Endodermal cell (in vitro differentiated cells): ENCODE results near the gene CFB. TPM values are rescaled to one million over a fixed set of nuclear protein-coding genes. Genes with fewer than 3 reads are reported as not detected.

ENCODE experiments used
- DNase-seq: peaks from one replicate; pipeline ENCODE4 v3.0.0-alpha.2; 2017
- H3K27ac ChIP-seq: 2 replicates; pipeline ENCODE4 v1.5.1; 2013; ENCODE audit warnings: mild to moderate bottlenecking, low read depth, low read length, moderate library complexity
- H3K27me3 ChIP-seq: 2 replicates; pipeline ENCODE4 v1.6.1; 2013; ENCODE audit warnings: mild to moderate bottlenecking, low read length, moderate library complexity; ENCODE audit not compliant: insufficient read depth, control insufficient read depth, poor library complexity, severe bottlenecking
- H3K36me3 ChIP-seq: 2 replicates; pipeline ENCODE4 v1.7.0; 2013; ENCODE audit warnings: mild to moderate bottlenecking, low read length, moderate library complexity; ENCODE audit not compliant: control insufficient read depth, insufficient read depth
- H3K4me1 ChIP-seq: one replicate; pipeline ENCODE4 v1.7.0; 2013; ENCODE audit warnings: low read length; ENCODE audit not compliant: control insufficient read depth, insufficient read depth
- H3K4me3 ChIP-seq: 2 replicates; pipeline ENCODE4 v1.5.1; 2013; ENCODE audit warnings: mild to moderate bottlenecking, low read length, moderate library complexity
- H3K9ac ChIP-seq: 2 replicates; pipeline ENCODE4 v1.6.1; 2013; ENCODE audit warnings: mild to moderate bottlenecking, low read length, moderate library complexity; ENCODE audit not compliant: poor library complexity, severe bottlenecking; ENCODE audit errors: extremely low read depth
- H3K9me3 ChIP-seq: 2 replicates; pipeline ENCODE4 v1.6.1; 2013; ENCODE audit warnings: mild to moderate bottlenecking, low read length, moderate library complexity; ENCODE audit not compliant: control insufficient read depth
- H3K27ac Mint-ChIP-seq: 2 replicates; pipeline ENCODE4 v1.8.0; 2020; ENCODE audit warnings: mixed read lengths
- H3K27me3 Mint-ChIP-seq: 2 replicates; pipeline ENCODE4 v1.8.0; 2021; ENCODE audit warnings: mild to moderate bottlenecking, mixed read lengths; ENCODE audit not compliant: insufficient read depth
- H3K36me3 Mint-ChIP-seq: 2 replicates; pipeline ENCODE4 v1.8.0; 2020; ENCODE audit warnings: low read depth, mixed read lengths
- H3K4me1 Mint-ChIP-seq: 2 replicates; pipeline ENCODE4 v1.8.0; 2020; ENCODE audit warnings: mixed read lengths
- H3K4me3 Mint-ChIP-seq: 2 replicates; pipeline ENCODE4 v1.8.0; 2020; ENCODE audit warnings: mild to moderate bottlenecking, moderate library complexity, mixed read lengths
- H3K9me3 Mint-ChIP-seq: 2 replicates; pipeline ENCODE4 v1.8.0; 2020; ENCODE audit warnings: mild to moderate bottlenecking, mixed read lengths
- WGBS, 2 experiments: methylation state at CpG; one replicate each; pipeline versions ENCODE4 v1.1.5 to v1.1.7; 2013; ENCODE audit warnings: missing lambda C conversion rate in 2 of 2, mixed read lengths in 1 of 2; ENCODE audit not compliant: insufficient coverage in 1 of 2, insufficient read length in 1 of 2; 5-methylcytosine and 5-hydroxymethylcytosine counted together
- total RNA-seq, 2 donors: library from RNA; stranded (reverse); fragmentation: NEBNext Ultra II Directional in 1 of 2; extraction: Animal tissue kit (Norgen Biotek cat#: 25700) in 1 of 2; gene quantifications; 2 replicates in 1 of 2; 3 replicates in 1 of 2; pipeline ENCODE4 v1.2.1, GENCODE V29; 2021
- TF ChIP-seq, protein P1 (sequence below): fragments of 200-600 bp; sonication (generic); conservative IDR thresholded peaks from 2 replicates; pipeline ENCODE4 v1.5.0; 2021; ENCODE audit warnings: antibody characterized with exemption, mild to moderate bottlenecking

The CFB gene
- total RNA-seq, 2 donors from 2014 or later: 0.51 to 0.66 TPM

DNA sequence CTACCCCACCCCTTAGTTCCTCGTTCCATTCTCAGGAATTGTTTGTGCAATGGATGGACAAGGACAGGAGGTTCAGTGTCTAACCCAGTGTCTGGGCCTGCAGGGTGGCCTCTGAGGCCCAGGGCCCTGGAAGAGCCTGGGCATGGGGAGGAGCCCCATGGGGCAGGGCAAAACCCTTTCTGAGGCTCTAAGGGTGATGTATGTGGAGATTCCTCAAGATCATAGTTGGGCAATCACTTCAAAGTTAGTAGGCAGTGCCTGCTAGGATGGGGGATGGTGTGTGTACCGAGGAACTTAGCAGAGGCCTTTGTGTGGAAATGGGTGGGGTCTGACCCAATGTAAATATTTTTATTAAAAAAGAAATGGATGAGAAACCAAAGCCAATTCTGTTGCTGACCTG lies 25.1 kb upstream of the CFB start:
- DNase-seq: no peak
- no peaks in the 10 kb centered on the region for H3K9me3 ChIP-seq
- peaks cover 4% of the 10 kb centered on the region for H3K27me3 Mint-ChIP-seq
- no peak overlapping the region for H3K4me3 Mint-ChIP-seq
- no peak overlapping the region for H3K27ac Mint-ChIP-seq
- no peak overlapping the region for H3K4me3 ChIP-seq
- 82 to 94% methylated on average over 2 of the region's 2 CpGs for WGBS, 2 experiments
- no peaks in the 10 kb centered on the region for H3K27me3 ChIP-seq
- no peaks in the 10 kb centered on the region for H3K4me1 Mint-ChIP-seq
- H3K9me3 Mint-ChIP-seq: no peaks in the 10 kb centered on the region
- H3K36me3 ChIP-seq: no peaks in the 10 kb centered on the region
- no peaks in the 10 kb centered on the region for H3K4me1 ChIP-seq
- H3K36me3 Mint-ChIP-seq: no peaks in the 10 kb centered on the region
- H3K27ac ChIP-seq: no peak overlapping the region
- H3K9ac ChIP-seq: no peak overlapping the region
- TF ChIP-seq, protein P1, sequence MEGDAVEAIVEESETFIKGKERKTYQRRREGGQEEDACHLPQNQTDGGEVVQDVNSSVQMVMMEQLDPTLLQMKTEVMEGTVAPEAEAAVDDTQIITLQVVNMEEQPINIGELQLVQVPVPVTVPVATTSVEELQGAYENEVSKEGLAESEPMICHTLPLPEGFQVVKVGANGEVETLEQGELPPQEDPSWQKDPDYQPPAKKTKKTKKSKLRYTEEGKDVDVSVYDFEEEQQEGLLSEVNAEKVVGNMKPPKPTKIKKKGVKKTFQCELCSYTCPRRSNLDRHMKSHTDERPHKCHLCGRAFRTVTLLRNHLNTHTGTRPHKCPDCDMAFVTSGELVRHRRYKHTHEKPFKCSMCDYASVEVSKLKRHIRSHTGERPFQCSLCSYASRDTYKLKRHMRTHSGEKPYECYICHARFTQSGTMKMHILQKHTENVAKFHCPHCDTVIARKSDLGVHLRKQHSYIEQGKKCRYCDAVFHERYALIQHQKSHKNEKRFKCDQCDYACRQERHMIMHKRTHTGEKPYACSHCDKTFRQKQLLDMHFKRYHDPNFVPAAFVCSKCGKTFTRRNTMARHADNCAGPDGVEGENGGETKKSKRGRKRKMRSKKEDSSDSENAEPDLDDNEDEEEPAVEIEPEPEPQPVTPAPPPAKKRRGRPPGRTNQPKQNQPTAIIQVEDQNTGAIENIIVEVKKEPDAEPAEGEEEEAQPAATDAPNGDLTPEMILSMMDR: no peak

DNA sequence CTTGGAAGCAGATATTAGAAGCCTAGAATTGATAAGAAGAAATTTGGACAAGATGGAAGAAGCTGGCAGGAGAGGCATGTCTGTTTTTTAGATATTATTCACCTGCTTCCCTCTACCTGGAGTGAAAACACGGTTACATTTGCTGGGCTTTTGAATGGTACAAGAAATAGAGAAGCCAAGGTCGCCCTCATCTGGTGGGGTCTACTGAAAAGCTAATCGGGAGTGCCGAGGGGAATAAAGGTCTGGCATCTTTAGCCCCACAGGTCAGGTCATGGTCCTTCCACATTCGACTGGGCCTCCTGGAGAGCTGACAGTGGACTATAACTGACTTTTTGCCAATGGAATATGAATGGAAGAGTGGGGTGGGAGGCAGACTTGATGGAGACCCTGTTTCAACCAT lies 23.0 kb upstream of the CFB start:
- Histone ChIP-seq H3K36me3 (no peaks in the 10 kb centered on the region), H3K4me3 (no peak overlapping the region), H3K9ac (no peak overlapping the region), H3K4me1 (no peaks in the 10 kb centered on the region), H3K27ac (no peak overlapping the region), H3K9me3 (no peaks in the 10 kb centered on the region), H3K27me3 (peaks cover 9% of the 10 kb centered on the region)
- peak; percentile 80 for DNase-seq
- Mint-ChIP-seq H3K4me3 (no peak overlapping the region), H3K4me1 (no peaks in the 10 kb centered on the region), H3K9me3 (no peaks in the 10 kb centered on the region), H3K27ac (no peak overlapping the region), H3K36me3 (no peaks in the 10 kb centered on the region), H3K27me3 (peaks cover 11% of the 10 kb centered on the region)
- TF ChIP-seq, protein P1: peak; percentile 70
- 14 to 37% methylated on average over 4 to 5 of the region's 5 CpGs for WGBS, 2 experiments

- Mint-ChIP-seq H3K27me3 (peaks cover 14% of the 10 kb centered on the region), H3K27ac (no peak within 1 kb of the TSS)
- H3K27ac ChIP-seq: no peak within 1 kb of the TSS
Observed at GRCh38 chr6:31927242-31927862, 18.5 kb upstream of the CFB start, which contains the start of gene C2. C2 (plus strand) TSS chr6:31927717; CDS start chr6:31927753, 36 bp downstream.

More at GRCh38 chr6:31927242-31927862, 18.5 kb upstream of the CFB start, which contains the start of gene C2:
- H3K4me1 ChIP-seq: no peaks in the 10 kb centered on the region
- no peak for DNase-seq
- TF ChIP-seq, protein P1: no peak
- 86 to 92% methylated on average over 7 to 11 of the region's 11 CpGs for WGBS, 2 experiments
- Mint-ChIP-seq H3K4me3 (no peak within 1 kb of the TSS), H3K4me1 (no peaks in the 10 kb centered on the region), H3K9me3 (peaks cover 6% of the 10 kb centered on the region), H3K36me3 (no peaks in the 10 kb centered on the region)
- H3K4me3 ChIP-seq: no peak within 1 kb of the TSS
- no peak within 1 kb of the TSS for H3K9ac ChIP-seq
- no peaks in the 10 kb centered on the region for H3K9me3 ChIP-seq
- H3K27me3 ChIP-seq: peaks cover 9% of the 10 kb centered on the region
- H3K36me3 ChIP-seq: no peaks in the 10 kb centered on the region
